GM19025 (cell line): ENCODE measurements around the gene UGP2.
"Not testable (repeated sequence)": the region's sequence is repeated elsewhere in the genome, so short reads cannot be mapped to it uniquely, and the experiment has no call there.

Source experiments
- ATAC-seq: cut with Tn5 transposase; IDR thresholded peaks from one replicate; pipeline ENCODE4 v1.9.1; 2021; ENCODE audit warnings: mild to moderate bottlenecking, low read depth, moderate library complexity; ENCODE audit not compliant: unreplicated experiment

UGP2 gene

GRCh38 chr2:63841254-63842022 is at the start of gene UGP2:
Gene UGP2 (plus strand): TSS chr2:63841896. CDS start chr2:63842186, 290 bp downstream.
- peak; percentile 53 for ATAC-seq

DNA sequence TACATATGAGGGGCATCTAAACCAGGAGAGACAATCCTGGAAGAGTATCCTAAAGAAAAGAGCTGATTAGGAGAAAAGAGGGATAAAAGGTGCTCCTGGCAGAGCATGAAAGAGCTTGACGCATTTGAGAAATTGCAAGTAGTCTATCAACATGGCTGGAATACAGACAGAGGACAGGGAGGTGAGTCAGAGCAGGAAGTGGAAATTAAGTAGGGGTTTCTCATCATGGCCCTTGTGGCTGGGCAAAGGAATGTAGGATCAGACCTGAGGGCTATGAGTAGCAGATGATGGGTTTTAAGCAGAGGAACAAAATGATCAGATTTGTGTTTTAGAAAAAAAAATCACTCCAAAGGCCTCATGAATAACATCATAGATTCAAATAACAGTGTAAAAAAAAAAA is 49.2 kb upstream of the UGP2 start:
- no peak for ATAC-seq

GRCh38 chr2:63796366-63796765 is 45.3 kb upstream of the UGP2 start:
- no peak for ATAC-seq

- no peak for ATAC-seq
These were observed 44.9 kb upstream of the UGP2 start for GRCh38 chr2:63796796-63797195.

- no peak for ATAC-seq
These were observed 40.2 kb upstream of the UGP2 start for GRCh38 chr2:63801455-63801854.

DNA sequence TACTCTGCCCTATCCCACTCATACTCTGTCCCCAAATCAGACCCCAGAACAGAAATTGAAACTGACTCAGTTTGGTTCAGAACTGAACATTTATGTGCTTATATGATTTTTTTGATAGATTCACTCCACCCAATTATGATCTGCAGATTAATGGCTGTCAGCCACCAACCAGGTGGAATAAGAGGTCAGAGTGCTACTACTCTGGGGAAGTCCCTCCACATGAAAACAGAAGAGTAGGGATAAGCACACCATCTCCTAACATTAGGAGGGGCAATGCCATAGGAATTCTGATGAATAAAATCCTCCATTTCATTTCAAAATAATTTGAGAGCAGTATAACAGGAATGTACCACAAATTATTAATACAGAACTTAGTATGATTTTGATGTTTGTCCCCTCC is 36.3 kb upstream of the UGP2 start:
- ATAC-seq: no peak

- not testable (repeated sequence) for ATAC-seq
These were observed 33.7 kb upstream of the UGP2 start for GRCh38 chr2:63808036-63808435.

DNA sequence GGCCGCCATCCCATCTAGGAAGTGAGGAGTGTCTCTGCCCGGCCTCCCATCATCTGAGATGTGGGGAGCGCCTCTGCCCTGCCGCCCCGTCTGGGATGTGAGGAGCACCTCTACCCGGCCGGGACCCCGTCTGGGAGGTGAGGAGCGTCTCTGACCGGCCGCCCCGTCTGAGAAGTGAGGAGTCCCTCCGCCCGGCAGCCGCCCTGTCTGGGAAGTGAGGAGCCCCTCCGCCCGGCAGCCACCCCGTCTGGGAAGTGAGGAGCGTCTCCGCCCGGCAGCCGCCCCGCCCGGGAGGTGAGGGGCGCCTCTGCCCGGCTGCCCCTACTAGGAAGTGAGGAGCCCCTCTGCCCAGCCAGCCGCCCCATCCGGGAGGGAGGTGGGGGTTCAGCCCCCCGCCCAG is 32.8 kb upstream of the UGP2 start:
- ATAC-seq: not testable (repeated sequence)

DNA sequence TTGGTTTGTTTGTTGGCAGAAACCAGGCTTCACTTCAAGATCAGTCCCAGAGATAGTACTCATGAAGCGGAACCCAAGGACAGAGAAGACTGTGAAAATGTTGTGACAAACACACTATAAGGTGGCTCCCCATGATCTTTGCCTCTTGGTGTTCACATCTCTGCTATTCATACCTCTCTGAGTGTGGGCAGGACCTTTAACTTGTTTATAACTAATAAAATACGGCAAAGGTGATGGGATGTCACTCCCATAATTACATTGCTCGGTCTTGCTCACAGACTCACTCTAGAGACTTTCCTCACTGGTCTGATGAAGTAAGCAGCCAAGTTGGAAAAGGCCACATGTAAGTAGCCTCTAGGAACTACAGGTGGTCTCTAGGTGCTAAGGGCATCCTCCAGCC is 30.6 kb upstream of the UGP2 start:
- ATAC-seq: no peak

GRCh38 chr2:63811870-63812269 is 29.8 kb upstream of the UGP2 start:
- not testable (repeated sequence) for ATAC-seq

GRCh38 chr2:63814114-63814513 is 27.6 kb upstream of the UGP2 start:
- no peak for ATAC-seq

- no peak for ATAC-seq
These were observed 24.3 kb upstream of the UGP2 start for GRCh38 chr2:63817382-63817781.

DNA sequence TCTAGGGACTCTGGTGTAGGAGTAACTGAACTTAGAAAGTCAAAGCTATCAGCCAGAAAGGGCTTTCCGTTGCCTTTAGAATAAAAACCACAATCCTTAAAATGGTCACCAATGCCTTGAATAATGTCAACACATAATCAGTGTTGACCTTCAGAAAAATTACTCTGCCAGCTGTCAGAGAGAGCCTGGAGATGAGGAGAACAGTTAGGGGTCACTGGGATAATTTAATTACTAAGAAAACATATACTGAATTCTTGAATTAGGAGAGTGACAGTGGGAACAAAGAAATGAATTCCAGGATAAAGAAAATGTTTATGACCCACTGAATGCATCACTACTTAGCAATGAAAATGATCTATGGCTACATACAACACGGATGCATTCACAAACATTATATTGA is 23.4 kb upstream of the UGP2 start:
- no peak for ATAC-seq

GRCh38 chr2:63819256-63819655 is 22.4 kb upstream of the UGP2 start:
- ATAC-seq: no peak

DNA sequence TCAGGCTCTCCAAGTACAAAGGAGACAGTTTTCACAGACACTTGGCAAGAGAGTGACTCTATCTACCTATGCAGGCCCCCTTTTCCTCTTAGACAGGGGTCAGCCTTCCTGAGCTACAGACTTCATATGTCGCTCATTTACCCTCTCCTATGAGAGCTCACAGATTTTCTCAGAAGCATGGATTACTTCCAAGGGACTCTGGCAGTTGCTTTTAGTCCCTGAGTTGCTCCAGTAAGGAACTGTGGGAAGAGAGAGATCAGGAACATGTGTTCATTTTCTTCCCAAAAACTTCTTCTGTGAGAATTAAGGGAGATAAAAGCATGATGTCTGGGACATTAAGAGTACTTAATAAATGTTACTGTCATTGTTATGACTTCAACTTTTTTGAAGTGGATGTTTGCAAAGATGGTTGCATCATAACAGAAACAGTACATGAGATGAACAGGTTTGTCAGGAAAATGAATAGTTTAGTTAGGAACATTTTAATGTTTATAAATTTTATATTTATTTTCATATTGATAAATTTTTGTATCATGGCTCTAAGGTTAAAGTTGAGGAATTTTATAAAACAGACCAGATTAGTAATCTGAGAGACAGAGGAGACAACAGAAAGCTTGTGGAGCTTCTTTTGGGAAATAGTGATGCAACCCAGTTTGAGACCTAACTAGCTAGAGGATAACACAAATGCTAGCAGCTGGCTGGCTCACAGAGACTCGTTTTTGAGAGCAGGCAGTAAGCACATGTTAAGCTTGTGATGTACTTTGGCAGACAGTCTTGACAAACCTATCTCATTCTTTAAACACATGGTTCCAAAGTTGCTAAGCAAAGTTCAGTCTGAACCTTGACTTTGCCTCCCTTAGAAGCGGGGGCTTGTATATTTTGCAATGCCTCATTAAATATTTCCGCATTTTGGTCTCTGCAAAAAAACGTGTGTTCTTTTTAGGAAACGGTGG is 21.7 kb upstream of the UGP2 start:
- no peak for ATAC-seq

DNA sequence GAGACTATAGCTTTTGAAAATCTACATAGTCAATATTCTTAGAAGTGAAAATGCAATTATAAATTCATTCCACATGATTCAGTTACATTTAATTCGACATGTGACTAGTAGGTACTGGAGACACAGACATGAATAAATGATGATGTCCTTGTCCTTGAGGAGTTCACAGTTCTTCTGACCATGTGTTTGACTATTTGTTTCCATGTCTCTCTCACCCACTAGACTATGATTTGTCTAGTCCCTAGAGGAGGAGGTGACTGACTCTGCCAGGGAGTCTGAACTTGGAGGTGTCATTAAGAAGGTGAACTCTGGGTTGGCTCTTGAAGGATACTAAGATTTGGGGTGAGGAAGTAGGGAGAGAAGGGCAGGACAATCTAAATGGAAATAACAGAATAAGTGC is 20.7 kb upstream of the UGP2 start:
- ATAC-seq: no peak

- no peak for ATAC-seq
These were observed 20.3 kb upstream of the UGP2 start for GRCh38 chr2:63821396-63821795.

DNA sequence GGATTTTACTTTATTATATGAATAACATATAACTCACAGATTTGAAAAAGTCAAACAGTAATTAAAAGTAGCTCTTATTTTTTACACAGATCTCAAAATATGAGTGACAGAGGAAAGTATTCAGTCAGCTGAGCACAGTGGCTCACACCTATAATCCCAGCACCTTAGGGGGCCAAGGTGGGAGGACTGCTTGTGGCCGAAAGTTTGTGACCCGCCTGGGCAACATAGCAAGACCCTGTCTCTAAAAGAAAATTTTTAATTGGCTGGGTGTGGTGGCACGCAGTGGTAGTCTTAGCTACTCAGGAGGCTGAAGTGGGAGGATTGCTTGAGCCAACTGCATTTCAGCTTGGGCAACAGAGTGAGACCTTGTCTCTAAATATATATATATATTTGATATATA is 19.2 kb upstream of the UGP2 start:
- no peak for ATAC-seq

DNA sequence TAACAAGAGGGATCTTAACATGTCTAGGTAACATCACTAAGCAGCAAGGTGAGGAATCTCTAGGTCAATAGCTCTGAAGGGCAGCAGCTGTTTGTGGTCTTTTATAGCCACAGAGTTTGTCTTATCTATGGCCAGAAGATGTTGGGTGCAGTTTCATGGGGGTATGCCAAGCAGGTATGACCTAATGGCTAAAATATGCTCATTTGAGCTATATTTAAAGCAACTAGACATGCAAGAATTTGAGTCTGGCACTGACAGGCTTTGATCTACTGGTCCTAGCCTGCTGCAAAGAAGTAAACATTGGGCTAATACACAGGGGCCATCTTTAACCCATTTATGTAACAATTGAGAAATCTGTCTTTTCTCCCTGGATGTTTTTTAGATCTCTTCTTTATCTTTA is 13.9 kb upstream of the UGP2 start:
- ATAC-seq: no peak

- ATAC-seq: no peak
These were observed 10.5 kb upstream of the UGP2 start for GRCh38 chr2:63831176-63831575.

DNA sequence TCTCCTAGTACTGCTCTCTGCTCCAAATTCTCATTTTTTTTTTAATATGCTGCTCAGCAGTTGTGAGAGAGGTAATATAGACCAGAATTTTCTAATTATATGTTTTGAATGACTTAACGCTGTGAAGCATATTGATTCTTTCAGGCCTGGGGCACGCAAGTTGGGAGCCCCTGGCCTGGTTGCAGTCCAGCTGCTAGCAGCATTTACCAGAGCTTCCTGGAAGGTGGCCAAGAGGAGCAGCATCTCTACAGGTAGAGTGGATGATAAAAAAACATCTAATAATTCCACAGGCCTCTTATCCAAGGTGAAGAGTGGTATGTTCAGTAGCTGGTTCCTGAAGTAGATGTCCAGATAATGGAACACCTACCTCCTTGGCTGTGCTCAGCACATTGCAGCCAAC is 7.3 kb upstream of the UGP2 start:
- no peak for ATAC-seq
